GM12878 (cell line): ENCODE results near the gene WHAMM. TPM values are rescaled to one million over a fixed set of nuclear protein-coding genes. Genes with fewer than 3 reads are reported as not detected.
"Not testable (repeated sequence)": the region's sequence is repeated elsewhere in the genome, so short reads cannot be mapped to it uniquely, and the experiment has no call there.

Experiments
- ATAC-seq: fragments of 200-7000 bp; cut with Tn5 transposase; 3 replicates; pipeline ENCODE4 v1.9.1; 2020; ENCODE audit warnings: mild to moderate bottlenecking, moderate library complexity
- BruUV-seq: library from RNA; stranded (reverse); fragments of 400-500 nt; replicated peaks from 2 replicates; lab custom pipeline; 2021; lab: Mats Ljungman, UMichigan
- CTCF ChIA-PET: fragments of 300-600 bp; sonication (Branson Sonifier 250); formaldehyde crosslinking; extraction: SDS; loops from one replicate; lab custom pipeline; 2021; ENCODE audit warnings: inconsistent platforms; lab: Yijun Ruan, JAX
- POLR2A ChIA-PET: fragments of 350-600 bp; formaldehyde crosslinking; extraction: SDS; loops from one replicate; lab custom pipeline; 2021; ENCODE audit warnings: inconsistent platforms; lab: Charles Lee
- RAD21 ChIA-PET: fragments of 300-600 bp; sonication (Branson Sonifier 250); formaldehyde crosslinking; loops from one replicate; lab custom pipeline; 2023; ENCODE audit warnings: antibody characterized with exemption; ENCODE audit not compliant: unreplicated experiment; lab: Charles Lee
- SMC1A ChIA-PET: fragments of 300-600 bp; sonication (Branson Sonifier 250); formaldehyde crosslinking; loops from one replicate; lab custom pipeline; 2023; ENCODE audit not compliant: unreplicated experiment, uncharacterized antibody; lab: Charles Lee
- DNase-seq: peaks from one replicate; pipeline ENCODE4 v3.0.0-alpha.2; 2011; ENCODE audit warnings: low read depth, low spot score
- FAIRE-seq: peaks from 3 replicates; lab custom pipeline; 2011; peaks lifted over from hg19 to GRCh38; lab: Jason Lieb, UNC
- H2AFZ ChIP-seq: 2 replicates; pipeline ENCODE4 v1.6.0; 2011; ENCODE audit warnings: low read depth, low read length, control low read depth; ENCODE audit not compliant: control insufficient read depth
- H3K27ac ChIP-seq: 2 replicates; pipeline ENCODE4 v1.5.1; 2011; ENCODE audit warnings: control low read depth; ENCODE audit not compliant: control insufficient read depth, insufficient read depth
- H3K27me3 ChIP-seq, 2 experiments: replicated peaks in 1 of 2; 2 replicates each; pipeline versions ENCODE4 v1.6.0 to v1.6.1; 2011; ENCODE audit warnings: low read length in 1 of 2; ENCODE audit not compliant: control insufficient read depth in 2 of 2, insufficient read depth in 2 of 2
- H3K36me3 ChIP-seq, 2 experiments: 2 replicates each; pipeline ENCODE4 v1.5.1; 2011; ENCODE audit warnings: low read length in 1 of 2; ENCODE audit not compliant: control insufficient read depth in 2 of 2, insufficient read depth in 2 of 2
- H3K4me1 ChIP-seq: 2 replicates; pipeline ENCODE4 v1.6.1; 2011; ENCODE audit warnings: mild to moderate bottlenecking, low read length, moderate library complexity, mixed read lengths; ENCODE audit not compliant: control insufficient read depth, insufficient read depth
- H3K4me2 ChIP-seq: 2 replicates; pipeline ENCODE4 v1.6.0; 2011; ENCODE audit warnings: control low read depth; ENCODE audit not compliant: control insufficient read depth, insufficient read depth
- H3K4me3 ChIP-seq: fragments of 200-600 bp; sonication (generic); 2 replicates; pipeline ENCODE4 v1.5.1; 2016
- H3K79me2 ChIP-seq: 2 replicates; pipeline ENCODE4 v1.6.0; 2011; ENCODE audit warnings: low read length; ENCODE audit not compliant: control insufficient read depth, insufficient read depth
- H3K9ac ChIP-seq: 2 replicates; pipeline ENCODE4 v1.8.0; 2011; ENCODE audit warnings: low read length, control low read depth, mixed read lengths; ENCODE audit not compliant: control insufficient read depth, insufficient read depth
- H3K9me3 ChIP-seq: replicated peaks from 3 replicates; pipeline ENCODE4 v1.5.1; 2011; ENCODE audit warnings: mild to moderate bottlenecking, low read length; ENCODE audit not compliant: control insufficient read depth, insufficient read depth
- H4K20me1 ChIP-seq: 2 replicates; pipeline ENCODE4 v1.6.0; 2011; ENCODE audit not compliant: control insufficient read depth, insufficient read depth
- CHD2 ChIP-seq: IDR thresholded peaks from 2 replicates; pipeline ENCODE4 v1.6.1; 2011; ENCODE audit warnings: low read depth, low read length, improper control_type of control experiment, borderline replicate concordance
- NFXL1 ChIP-seq: fragments of 450-650 bp; IDR thresholded peaks from 2 replicates; pipeline ENCODE4 v1.6.1; 2017; ENCODE audit warnings: antibody characterized with exemption, mild to moderate bottlenecking, borderline replicate concordance
- POU2F2 ChIP-seq: IDR thresholded peaks from 3 replicates; pipeline ENCODE4 v1.6.1; 2011; ENCODE audit warnings: low read depth, mild to moderate bottlenecking, low read length, borderline replicate concordance
- RELB ChIP-seq: fragments of 450-650 bp; IDR thresholded peaks from 2 replicates; pipeline ENCODE4 v1.6.1; 2017; ENCODE audit warnings: low read depth, mild to moderate bottlenecking, moderate library complexity
- ZZZ3 ChIP-seq: IDR thresholded peaks from 2 replicates; pipeline ENCODE4 v1.6.1; 2011; ENCODE audit warnings: low read depth; ENCODE audit not compliant: control insufficient read depth, insufficient read length
- WGBS: methylation state at CpG from one replicate; pipeline ENCODE4 v1.1.6; 2016; ENCODE audit warnings: low lambda C conversion rate; ENCODE audit not compliant: insufficient replicate concordance, insufficient coverage; ENCODE audit errors: missing lambda C conversion rate; 5-methylcytosine and 5-hydroxymethylcytosine counted together
- in situ Hi-C: fragments of 300-500 bp; cut with MboI; formaldehyde crosslinking; loops from 9 replicates; pipeline ENCODE4 v1.14.3; 2018; ENCODE audit warnings: mixed read lengths
- intact Hi-C: fragments of 100-400 bp; cut with micrococcal nuclease; formaldehyde crosslinking; loops from one replicate; pipeline ENCODE4 v1.14.2; 2022; ENCODE audit not compliant: unreplicated experiment
- polyA plus RNA-seq, 11 experiments: library from polyadenylated mRNA; depleted of rRNA in 4 of 11; unstranded in 6 of 11; stranded (reverse) in 5 of 11; fragments of >200 nt; fragmentation: Nextera tagmentation in 4 of 11; fragmentation: Illumina TruSeq in 1 of 11; extraction: Ambion mirVana in 4 of 11; extraction: Trizol in 1 of 11; gene quantifications; 1 replicate in 1 of 11; 2 replicates in 10 of 11; pipeline versions ENCODE4 v1.2.1 to v1.2.3, GENCODE V29; 2011 to 2016; ENCODE audit warnings: inconsistent platforms in 2 of 11, missing spikeins in 2 of 11, low read depth in 1 of 11
- total RNA-seq, 4 experiments: library from RNA; depleted of rRNA in 3 of 4; stranded (reverse); fragments of >200 nt in 3 of 4; fragmentation: Illumina TruSeq in 1 of 4; extraction: Trizol in 1 of 4; gene quantifications; 2 replicates each; pipeline versions ENCODE4 v1.2.1 to v1.2.3, GENCODE V29; 2013 to 2021
- TF ChIP-seq, protein P1 (sequence below): IDR thresholded peaks from 2 replicates; pipeline ENCODE4 v1.6.1; 2012; ENCODE audit warnings: improper control_type of control experiment, low read depth, low read length; ENCODE audit not compliant: insufficient replicate concordance

The WHAMM gene
- total and polyA plus RNA-seq, 10 of the 15 experiments (the other 5 are each of a cell fraction or from before 2014, with no cell fraction given) = 0.87 to 6.7 (median 2.5) TPM

GRCh38 chr15:82865981-82866380 lies 56.6 kb downstream of the WHAMM start:
- H3K27me3 ChIP-seq, H3K4me2 ChIP-seq, POLR2A ChIA-PET, H3K4me3 ChIP-seq, FAIRE-seq, H3K79me2 ChIP-seq, ATAC-seq, SMC1A ChIA-PET, RAD21 ChIA-PET, H4K20me1 ChIP-seq, BruUV-seq, intact Hi-C loops, H3K36me3 ChIP-seq, H3K9me3 ChIP-seq, H2AFZ ChIP-seq, in situ Hi-C loops, DNase-seq, H3K27ac ChIP-seq, H3K4me1 ChIP-seq, H3K9ac ChIP-seq: not testable (repeated sequence)
- CTCF ChIA-PET = interaction anchor here (1.0 to 1.2 kb wide), 2 partner anchors 11 to 17 kb away, joined by 3 to 4 read pairs; no protein-coding TSS in a partner anchor
- 52% methylated on average over 3 of the region's 3 CpGs for WGBS

DNA sequence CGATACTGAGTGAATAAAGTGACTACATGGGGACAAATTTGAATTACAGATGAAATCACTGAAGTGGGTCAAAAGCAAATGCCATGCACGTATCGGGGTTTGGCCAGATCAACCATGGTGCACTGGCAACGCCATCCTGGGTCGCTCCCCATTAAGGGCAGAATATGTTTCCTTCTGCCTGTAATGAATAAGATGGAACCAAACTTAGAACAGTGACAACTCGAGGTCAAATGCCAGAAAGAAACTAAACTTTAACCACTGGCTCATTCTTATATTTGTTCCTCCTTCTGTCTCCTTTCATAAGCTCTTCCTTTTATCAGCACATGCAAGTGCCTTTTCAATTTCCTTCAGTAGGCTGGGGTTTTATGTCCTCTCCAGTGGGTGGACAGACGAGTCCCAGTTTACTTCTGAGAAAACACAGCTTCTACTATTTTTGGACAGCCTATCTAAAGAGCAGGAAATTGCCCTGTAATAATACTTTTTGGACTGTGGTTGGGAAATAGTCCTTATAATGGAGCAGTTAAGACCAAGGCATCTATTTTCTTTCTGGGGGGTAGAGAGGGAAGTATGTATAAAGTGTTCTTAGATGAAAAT lies 61.4 kb downstream of the WHAMM start:
- DNase-seq (no peak), FAIRE-seq (no peak), ATAC-seq (no peak)
- ChIA-PET RAD21 (no interaction called here), POLR2A (no interaction called here), SMC1A (interaction anchor here (0.8 kb wide), 1 partner anchor 119 kb away, joined by 3 read pairs; no protein-coding TSS in a partner anchor), CTCF (no interaction called here)
- 52% methylated on average over 7 of the region's 7 CpGs for WGBS
- Histone ChIP-seq H3K79me2 (no peaks in the 10 kb centered on the region), H2AFZ (no peak overlapping the region), H3K9me3 (no peaks in the 10 kb centered on the region), H3K36me3 (no peaks in the 10 kb centered on the region), H4K20me1 (no peaks in the 10 kb centered on the region), H3K4me1 (no peaks in the 10 kb centered on the region), H3K4me3 (no peak overlapping the region), H3K4me2 (no peak overlapping the region), H3K27me3 (peaks cover 0 to 3% of the 10 kb centered on the region in 2 experiments; a peak in 1 of 4 replicates), H3K27ac (no peak overlapping the region), H3K9ac (no peak overlapping the region)
- intact Hi-C loops (no loop called here), in situ Hi-C loops (no loop called here)
- BruUV-seq = no TSS peak
- TF ChIP-seq CHD2 (no peak), RELB (no peak), ZZZ3 (no peak), POU2F2 (no peak), NFXL1 (no peak)
- TF ChIP-seq, protein P1, sequence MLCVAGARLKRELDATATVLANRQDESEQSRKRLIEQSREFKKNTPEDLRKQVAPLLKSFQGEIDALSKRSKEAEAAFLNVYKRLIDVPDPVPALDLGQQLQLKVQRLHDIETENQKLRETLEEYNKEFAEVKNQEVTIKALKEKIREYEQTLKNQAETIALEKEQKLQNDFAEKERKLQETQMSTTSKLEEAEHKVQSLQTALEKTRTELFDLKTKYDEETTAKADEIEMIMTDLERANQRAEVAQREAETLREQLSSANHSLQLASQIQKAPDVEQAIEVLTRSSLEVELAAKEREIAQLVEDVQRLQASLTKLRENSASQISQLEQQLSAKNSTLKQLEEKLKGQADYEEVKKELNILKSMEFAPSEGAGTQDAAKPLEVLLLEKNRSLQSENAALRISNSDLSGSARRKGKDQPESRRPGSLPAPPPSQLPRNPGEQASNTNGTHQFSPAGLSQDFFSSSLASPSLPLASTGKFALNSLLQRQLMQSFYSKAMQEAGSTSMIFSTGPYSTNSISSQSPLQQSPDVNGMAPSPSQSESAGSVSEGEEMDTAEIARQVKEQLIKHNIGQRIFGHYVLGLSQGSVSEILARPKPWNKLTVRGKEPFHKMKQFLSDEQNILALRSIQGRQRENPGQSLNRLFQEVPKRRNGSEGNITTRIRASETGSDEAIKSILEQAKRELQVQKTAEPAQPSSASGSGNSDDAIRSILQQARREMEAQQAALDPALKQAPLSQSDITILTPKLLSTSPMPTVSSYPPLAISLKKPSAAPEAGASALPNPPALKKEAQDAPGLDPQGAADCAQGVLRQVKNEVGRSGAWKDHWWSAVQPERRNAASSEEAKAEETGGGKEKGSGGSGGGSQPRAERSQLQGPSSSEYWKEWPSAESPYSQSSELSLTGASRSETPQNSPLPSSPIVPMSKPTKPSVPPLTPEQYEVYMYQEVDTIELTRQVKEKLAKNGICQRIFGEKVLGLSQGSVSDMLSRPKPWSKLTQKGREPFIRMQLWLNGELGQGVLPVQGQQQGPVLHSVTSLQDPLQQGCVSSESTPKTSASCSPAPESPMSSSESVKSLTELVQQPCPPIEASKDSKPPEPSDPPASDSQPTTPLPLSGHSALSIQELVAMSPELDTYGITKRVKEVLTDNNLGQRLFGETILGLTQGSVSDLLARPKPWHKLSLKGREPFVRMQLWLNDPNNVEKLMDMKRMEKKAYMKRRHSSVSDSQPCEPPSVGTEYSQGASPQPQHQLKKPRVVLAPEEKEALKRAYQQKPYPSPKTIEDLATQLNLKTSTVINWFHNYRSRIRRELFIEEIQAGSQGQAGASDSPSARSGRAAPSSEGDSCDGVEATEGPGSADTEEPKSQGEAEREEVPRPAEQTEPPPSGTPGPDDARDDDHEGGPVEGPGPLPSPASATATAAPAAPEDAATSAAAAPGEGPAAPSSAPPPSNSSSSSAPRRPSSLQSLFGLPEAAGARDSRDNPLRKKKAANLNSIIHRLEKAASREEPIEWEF = no peak
